ENCODE results near the gene HK1. TPM values are rescaled to one million over a fixed set of nuclear protein-coding genes. Genes with fewer than 3 reads are reported as not detected.
A peak's percentile ranks its signal among the peaks of the same experiment; 100 is the strongest.

Gene HK1
- total RNA-seq, 1 experiment from 2014 or later: 98.8 TPM

DNA sequence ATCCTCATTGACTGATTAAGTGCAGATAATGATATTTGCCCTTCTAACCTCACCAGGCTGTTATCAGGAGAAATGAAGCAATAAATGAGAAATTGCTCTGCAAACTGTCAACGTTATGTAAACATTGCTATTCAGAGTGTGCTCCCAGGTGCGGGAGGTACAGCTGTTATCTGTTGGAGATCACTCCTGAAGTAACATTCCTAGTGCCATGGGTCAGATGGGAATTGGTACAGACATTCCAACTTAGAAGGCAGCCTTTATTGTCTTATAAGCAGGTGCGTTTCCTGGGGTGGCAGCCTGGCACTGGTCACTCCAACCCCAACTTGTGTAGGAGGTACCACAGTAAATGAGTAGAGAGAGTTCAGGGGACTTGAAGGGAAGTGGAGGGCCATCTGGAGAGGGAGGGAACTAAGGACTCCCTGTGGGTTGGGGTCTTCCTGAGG is 36.8 kb downstream of the HK1 start:
- Histone ChIP-seq H3K79me1 (ENCODE audit: insufficient read depth, low read depth, low read length, poor library complexity, severe bottlenecking) (no peaks in the 10 kb centered on the region), H3K23ac (ENCODE audit: insufficient read length, low read depth, low read length) (no peak overlapping the region), H3K56ac (ENCODE audit: insufficient read length, low read depth, low read length) (no peak overlapping the region), H2BK20ac (ENCODE audit: low read depth, low read length, poor library complexity, severe bottlenecking) (no peak overlapping the region), H4K8ac (replicated peaks; ENCODE audit: insufficient read length, low read depth, low read length) (no peak overlapping the region), H2AFZ (ENCODE audit: low read length) (no peak overlapping the region), H3K23me2 (ENCODE audit: insufficient read length, low read depth, low read length, poor library complexity, severe bottlenecking) (peaks cover 12% of the 10 kb centered on the region), H3K9me3 (ENCODE audit: control insufficient read depth, low read depth, low read length) (no peaks in the 10 kb centered on the region), H3K4me2 (ENCODE audit: insufficient read depth, insufficient read length, low read length) (no peak overlapping the region), H4K91ac (ENCODE audit: insufficient read length, low read depth, low read length) (no peak overlapping the region), H3K27ac (ENCODE audit: insufficient read length, low read depth, low read length) (no peak overlapping the region), H4K5ac (ENCODE audit: insufficient read length, low read depth, low read length) (no peak overlapping the region), H3K4ac (ENCODE audit: low read depth, low read length) (no peak overlapping the region), H3K14ac (ENCODE audit: insufficient read depth, low read length) (no peak overlapping the region), H2AK5ac (ENCODE audit: insufficient read length, low read length) (no peak overlapping the region), H2BK12ac (ENCODE audit: insufficient read length, low read depth, low read length) (no peak overlapping the region), H3K79me2 (ENCODE audit: insufficient read depth, low read length) (peaks cover 12% of the 10 kb centered on the region; the same call in 1 of the 2 replicates), H2BK5ac (ENCODE audit: insufficient read length, low read length) (no peak overlapping the region), H4K20me1 (ENCODE audit: control insufficient read depth, insufficient read depth, insufficient read length) (no peaks in the 10 kb centered on the region), H3K4me1 (ENCODE audit: insufficient read depth, low read length) (peaks cover 8% of the 10 kb centered on the region; the same call in 1 of the 2 replicates), H3K9ac (ENCODE audit: extremely low read depth, insufficient read length, low read length) (no peak overlapping the region), H3K27me3 (ENCODE audit: insufficient read depth, low read length) (no peaks in the 10 kb centered on the region), H2BK120ac (ENCODE audit: low read depth, low read length, poor library complexity, severe bottlenecking) (no peak overlapping the region), H3T11ph (ENCODE audit: low read length) (no peak overlapping the region), H2BK15ac (ENCODE audit: low read depth, low read length) (no peak overlapping the region), H3K18ac (ENCODE audit: insufficient read length, low read depth, low read length) (no peak overlapping the region)
- Mint-ChIP-seq H3K9me3 (no peaks in the 10 kb centered on the region), H3K4me1 (peaks cover 44 to 47% of the 10 kb centered on the region in 2 experiments), H3K4me3 (no peak overlapping the region; a peak in 1 of 5 replicates), H3K27ac (peak overlapping the region in 1 of 3 experiments; percentile 78; a peak in 2 of 7 replicates), H3K36me3 (ENCODE audit: insufficient read depth in 1 of 3, low read depth in 3 of 3) (peaks cover 0 to 3% (median 0%) of the 10 kb centered on the region in 3 experiments; a peak in 2 of 7 replicates), H3K27me3 (ENCODE audit: low read depth) (no peaks in the 10 kb centered on the region; the same call in 1 of the 2 replicates)
- TF ChIP-seq, protein P1, sequence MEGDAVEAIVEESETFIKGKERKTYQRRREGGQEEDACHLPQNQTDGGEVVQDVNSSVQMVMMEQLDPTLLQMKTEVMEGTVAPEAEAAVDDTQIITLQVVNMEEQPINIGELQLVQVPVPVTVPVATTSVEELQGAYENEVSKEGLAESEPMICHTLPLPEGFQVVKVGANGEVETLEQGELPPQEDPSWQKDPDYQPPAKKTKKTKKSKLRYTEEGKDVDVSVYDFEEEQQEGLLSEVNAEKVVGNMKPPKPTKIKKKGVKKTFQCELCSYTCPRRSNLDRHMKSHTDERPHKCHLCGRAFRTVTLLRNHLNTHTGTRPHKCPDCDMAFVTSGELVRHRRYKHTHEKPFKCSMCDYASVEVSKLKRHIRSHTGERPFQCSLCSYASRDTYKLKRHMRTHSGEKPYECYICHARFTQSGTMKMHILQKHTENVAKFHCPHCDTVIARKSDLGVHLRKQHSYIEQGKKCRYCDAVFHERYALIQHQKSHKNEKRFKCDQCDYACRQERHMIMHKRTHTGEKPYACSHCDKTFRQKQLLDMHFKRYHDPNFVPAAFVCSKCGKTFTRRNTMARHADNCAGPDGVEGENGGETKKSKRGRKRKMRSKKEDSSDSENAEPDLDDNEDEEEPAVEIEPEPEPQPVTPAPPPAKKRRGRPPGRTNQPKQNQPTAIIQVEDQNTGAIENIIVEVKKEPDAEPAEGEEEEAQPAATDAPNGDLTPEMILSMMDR (conservative IDR thresholded peaks at IDR 0.05): no peak
- WGBS (ENCODE audit: extremely low coverage, insufficient read length, low lambda C conversion rate): no CpG with 5 or more reads among the region's 3 CpGs
- DNase-seq: no peak

Measured in H9 (cell line).